Osteoblast (primary cell): Measurements from ENCODE around the gene ELMO1. TPM values are rescaled to one million over a fixed set of nuclear protein-coding genes. Genes with fewer than 3 reads are reported as not detected.

ENCODE experiments used
- DNase-seq: peaks from one replicate; pipeline ENCODE4 v3.0.0; 2011; ENCODE audit warnings: low spot score, mixed read lengths; ENCODE audit not compliant: insufficient read length; ENCODE audit errors: missing footprints
- H2AFZ ChIP-seq: 2 replicates; pipeline ENCODE4 v1.6.0; 2011; ENCODE audit warnings: mild to moderate bottlenecking, low read length
- H3K27ac ChIP-seq: 2 replicates; pipeline ENCODE4 v1.5.1; 2011; ENCODE audit warnings: mild to moderate bottlenecking, low read depth, low read length, moderate library complexity
- H3K27me3 ChIP-seq: 2 replicates; pipeline ENCODE4 v1.6.0; 2012; ENCODE audit warnings: mild to moderate bottlenecking, control low read depth, inconsistent platforms, low read length, moderate library complexity; ENCODE audit not compliant: insufficient read depth
- H3K36me3 ChIP-seq: 2 replicates; pipeline ENCODE4 v1.5.1; 2011; ENCODE audit warnings: mild to moderate bottlenecking, low read length, control low read depth, moderate library complexity; ENCODE audit not compliant: insufficient read depth
- H3K4me1 ChIP-seq: 2 replicates; pipeline ENCODE4 v1.5.1; 2011; ENCODE audit warnings: mild to moderate bottlenecking, low read length, control low read depth, moderate library complexity; ENCODE audit not compliant: insufficient read depth
- H3K4me2 ChIP-seq: 2 replicates; pipeline ENCODE4 v1.6.0; 2011; ENCODE audit warnings: mild to moderate bottlenecking, low read length; ENCODE audit not compliant: insufficient read depth
- H3K4me3 ChIP-seq: fragments of 200-600 bp; sonication (generic); 3 replicates; pipeline ENCODE4 v1.5.1; 2012; ENCODE audit warnings: mild to moderate bottlenecking, low read length, inconsistent platforms; ENCODE audit not compliant: insufficient read depth
- H3K79me2 ChIP-seq: 2 replicates; pipeline ENCODE4 v1.6.0; 2012; ENCODE audit warnings: mild to moderate bottlenecking, low read length, control low read depth, inconsistent platforms; ENCODE audit not compliant: insufficient read depth
- H3K9me3 ChIP-seq: 2 replicates; pipeline ENCODE4 v1.5.1; 2011; ENCODE audit warnings: low read depth, low read length, control low read depth
- H4K20me1 ChIP-seq: 2 replicates; pipeline ENCODE4 v1.6.0; 2012; ENCODE audit warnings: mild to moderate bottlenecking, low read length, control low read depth; ENCODE audit not compliant: insufficient read depth
- total RNA-seq: library from RNA; depleted of rRNA; stranded (reverse); fragments of >200 nt; gene quantifications from 2 replicates; pipeline ENCODE4 v1.2.3, GENCODE V29; 2012
- TF ChIP-seq, protein P1 (sequence below): IDR thresholded peaks from 2 replicates; pipeline ENCODE4 v1.5.1; 2011; ENCODE audit warnings: mild to moderate bottlenecking, low read depth, low read length, moderate library complexity; ENCODE audit errors: extremely low read depth

ELMO1 gene
- total RNA-seq, 1 donor: 2.2 TPM

- no peaks in the 10 kb centered on the region for H3K79me2 ChIP-seq
- no peak overlapping the region for H3K27ac ChIP-seq
- H3K27me3 ChIP-seq: no peaks in the 10 kb centered on the region
- H2AFZ ChIP-seq: no peak overlapping the region
- H3K4me1 ChIP-seq: no peaks in the 10 kb centered on the region
- no peaks in the 10 kb centered on the region for H4K20me1 ChIP-seq
- H3K9me3 ChIP-seq: no peaks in the 10 kb centered on the region
- H3K4me2 ChIP-seq: no peak overlapping the region
- DNase-seq: no peak
- TF ChIP-seq, protein P1, sequence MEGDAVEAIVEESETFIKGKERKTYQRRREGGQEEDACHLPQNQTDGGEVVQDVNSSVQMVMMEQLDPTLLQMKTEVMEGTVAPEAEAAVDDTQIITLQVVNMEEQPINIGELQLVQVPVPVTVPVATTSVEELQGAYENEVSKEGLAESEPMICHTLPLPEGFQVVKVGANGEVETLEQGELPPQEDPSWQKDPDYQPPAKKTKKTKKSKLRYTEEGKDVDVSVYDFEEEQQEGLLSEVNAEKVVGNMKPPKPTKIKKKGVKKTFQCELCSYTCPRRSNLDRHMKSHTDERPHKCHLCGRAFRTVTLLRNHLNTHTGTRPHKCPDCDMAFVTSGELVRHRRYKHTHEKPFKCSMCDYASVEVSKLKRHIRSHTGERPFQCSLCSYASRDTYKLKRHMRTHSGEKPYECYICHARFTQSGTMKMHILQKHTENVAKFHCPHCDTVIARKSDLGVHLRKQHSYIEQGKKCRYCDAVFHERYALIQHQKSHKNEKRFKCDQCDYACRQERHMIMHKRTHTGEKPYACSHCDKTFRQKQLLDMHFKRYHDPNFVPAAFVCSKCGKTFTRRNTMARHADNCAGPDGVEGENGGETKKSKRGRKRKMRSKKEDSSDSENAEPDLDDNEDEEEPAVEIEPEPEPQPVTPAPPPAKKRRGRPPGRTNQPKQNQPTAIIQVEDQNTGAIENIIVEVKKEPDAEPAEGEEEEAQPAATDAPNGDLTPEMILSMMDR: no peak
- H3K4me3 ChIP-seq: no peak overlapping the region
- no peaks in the 10 kb centered on the region for H3K36me3 ChIP-seq
Observed at GRCh38 chr7:36971515-36972139, 477.0 kb downstream of the ELMO1 start.

- Histone ChIP-seq H3K4me2 (no peak overlapping the region), H4K20me1 (no peaks in the 10 kb centered on the region), H2AFZ (no peak overlapping the region), H3K36me3 (no peaks in the 10 kb centered on the region), H3K4me1 (no peaks in the 10 kb centered on the region), H3K4me3 (no peak overlapping the region), H3K79me2 (no peaks in the 10 kb centered on the region), H3K9me3 (no peaks in the 10 kb centered on the region), H3K27me3 (no peaks in the 10 kb centered on the region), H3K27ac (no peak overlapping the region)
- TF ChIP-seq, protein P1: no peak
- DNase-seq: no peak
Observed at GRCh38 chr7:36970551-36971514, 477.8 kb downstream of the ELMO1 start.

DNA sequence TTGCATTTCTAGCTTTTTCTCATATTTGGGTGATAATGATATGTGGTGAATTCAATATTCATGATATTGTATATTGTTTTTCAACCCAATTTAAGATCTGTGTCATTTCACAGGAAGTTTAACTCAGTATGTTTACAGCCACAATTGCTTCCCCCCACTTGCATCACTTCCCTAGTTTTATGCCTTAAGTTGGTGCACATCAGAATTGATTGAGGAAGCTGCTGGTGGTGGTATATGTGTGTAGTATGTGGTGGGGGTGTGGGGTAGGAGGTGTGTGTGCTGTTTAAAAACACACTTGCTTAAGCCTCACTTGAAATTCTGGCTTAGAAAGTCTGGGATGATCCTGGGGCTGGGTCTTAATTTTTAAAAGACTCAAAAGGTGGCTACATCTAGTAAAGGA lies 479.3 kb downstream of the ELMO1 start:
- Histone ChIP-seq H2AFZ (no peak overlapping the region), H3K79me2 (no peaks in the 10 kb centered on the region), H3K4me2 (no peak overlapping the region), H3K4me3 (no peak overlapping the region), H3K4me1 (no peaks in the 10 kb centered on the region), H3K27me3 (no peaks in the 10 kb centered on the region), H3K36me3 (no peaks in the 10 kb centered on the region), H4K20me1 (no peaks in the 10 kb centered on the region), H3K27ac (no peak overlapping the region), H3K9me3 (no peaks in the 10 kb centered on the region)
- TF ChIP-seq, protein P1: no peak
- DNase-seq: no peak

DNA sequence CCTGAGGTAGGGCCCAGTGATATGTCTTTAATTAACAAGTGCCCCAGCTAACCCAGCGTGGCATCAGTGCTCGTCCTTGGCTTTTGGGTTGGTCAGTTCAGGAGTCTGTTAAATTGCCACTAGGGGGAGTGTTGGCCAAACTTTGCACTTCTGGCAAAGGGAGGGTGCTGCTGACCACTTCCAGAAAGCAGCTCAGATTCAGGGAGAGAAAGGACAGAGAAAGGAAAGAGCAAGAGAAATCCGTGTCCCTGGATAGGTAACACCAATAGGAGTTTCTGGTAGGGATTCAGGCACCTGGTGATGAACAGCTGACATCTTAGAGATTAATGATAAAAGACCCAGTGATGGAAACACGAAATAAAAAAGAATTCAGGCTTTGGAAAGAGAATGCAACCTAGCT lies 481.3 kb downstream of the ELMO1 start:
- Histone ChIP-seq H3K27me3 (no peaks in the 10 kb centered on the region), H4K20me1 (no peaks in the 10 kb centered on the region), H3K9me3 (no peaks in the 10 kb centered on the region), H3K79me2 (no peaks in the 10 kb centered on the region), H3K4me2 (no peak overlapping the region), H3K36me3 (no peaks in the 10 kb centered on the region), H2AFZ (no peak overlapping the region), H3K4me1 (no peaks in the 10 kb centered on the region), H3K27ac (no peak overlapping the region), H3K4me3 (no peak overlapping the region)
- TF ChIP-seq, protein P1: peak; percentile 87
- DNase-seq: peak; percentile 84
